Endothelial cell of umbilical vein (primary cell): ENCODE results near the gene ABTB2. TPM values are rescaled to one million over a fixed set of nuclear protein-coding genes. Genes with fewer than 3 reads are reported as not detected.

ENCODE experiments used
- BruUV-seq: library from RNA; stranded (reverse); fragments of 400-500 nt; replicated peaks from 2 replicates; lab custom pipeline; 2021; lab: Mats Ljungman, UMichigan
- CTCF ChIA-PET: fragments of 300-600, 350-600 bp; sonication (Branson Sonifier 250); formaldehyde crosslinking; loops from one replicate; lab custom pipeline; 2021; ENCODE audit warnings: antibody characterized with exemption, inconsistent platforms; lab: Charles Lee
- POLR2A ChIA-PET: fragments of 300-600, 350-600 bp; sonication (Branson Sonifier 250); formaldehyde crosslinking; loops from one replicate; lab custom pipeline; 2021; ENCODE audit warnings: antibody characterized with exemption, inconsistent platforms; lab: Charles Lee
- DNase-seq: peaks from one replicate; pipeline ENCODE4 v3.0.0-alpha.2; 2011; ENCODE audit warnings: low read depth, low spot score
- FAIRE-seq: peaks from 2 replicates; lab custom pipeline; 2011; peaks lifted over from hg19 to GRCh38; lab: Jason Lieb, UNC
- H2AFZ ChIP-seq: 2 replicates; pipeline ENCODE4 v1.6.0; 2012; ENCODE audit warnings: low read depth, low read length, control low read depth, inconsistent platforms
- H3K27ac ChIP-seq: 2 replicates; pipeline ENCODE4 v1.5.1; 2011; ENCODE audit warnings: low read depth, mild to moderate bottlenecking, control low read depth, low read length, moderate library complexity; ENCODE audit not compliant: insufficient read depth
- H3K27me3 ChIP-seq, 2 experiments: 2 replicates each; pipeline versions ENCODE4 v1.6.0 to v1.6.1; 2011; ENCODE audit warnings: low read length in 2 of 2, mixed read lengths in 1 of 2; ENCODE audit not compliant: control insufficient read depth in 2 of 2, insufficient read depth in 2 of 2
- H3K36me3 ChIP-seq, 2 experiments: 2 replicates in 1 of 2; 3 replicates in 1 of 2; pipeline ENCODE4 v1.5.1; 2011; ENCODE audit warnings: low read length in 2 of 2, mild to moderate bottlenecking in 1 of 2, moderate library complexity in 1 of 2; ENCODE audit not compliant: control insufficient read depth in 2 of 2, insufficient read depth in 2 of 2; ENCODE audit errors: extremely low read depth in 1 of 2
- H3K4me1 ChIP-seq: 3 replicates; pipeline ENCODE4 v1.5.1; 2011; ENCODE audit warnings: mild to moderate bottlenecking, low read length; ENCODE audit not compliant: control insufficient read depth, insufficient read depth; ENCODE audit errors: extremely low read depth
- H3K4me2 ChIP-seq: 2 replicates; pipeline ENCODE4 v1.6.1; 2011; ENCODE audit warnings: low read length, control low read depth, mixed read lengths; ENCODE audit not compliant: insufficient read depth
- H3K4me3 ChIP-seq, 3 experiments: fragments of 200-600 bp in 1 of 3; sonication (generic), shearing (Covaris generic) in 1 of 3; replicated peaks in 1 of 3; 2 replicates each; pipeline ENCODE4 v1.5.1; 2011 to 2016; ENCODE audit warnings: control low read depth in 3 of 3, low read length in 3 of 3, mild to moderate bottlenecking in 2 of 3, inconsistent platforms in 1 of 3, low read depth in 1 of 3, moderate library complexity in 1 of 3; ENCODE audit not compliant: insufficient read depth in 1 of 3
- H3K79me2 ChIP-seq: 2 replicates; pipeline ENCODE4 v1.6.0; 2012; ENCODE audit warnings: low read length, inconsistent platforms; ENCODE audit not compliant: control insufficient read depth, insufficient read depth
- H3K9ac ChIP-seq: replicated peaks from 2 replicates; pipeline ENCODE3; 2011; ENCODE audit warnings: low read length, control low read depth; ENCODE audit not compliant: insufficient read depth; ENCODE audit errors: extremely low read depth
- H3K9me1 ChIP-seq: replicated peaks from 3 replicates; pipeline ENCODE4 v1.6.0; 2011; ENCODE audit warnings: mild to moderate bottlenecking, low read length; ENCODE audit not compliant: control insufficient read depth, insufficient read depth; ENCODE audit errors: extremely low read depth
- H3K9me3 ChIP-seq: replicated peaks from 2 replicates; pipeline ENCODE4 v1.5.1; 2012; ENCODE audit warnings: low read length, inconsistent platforms; ENCODE audit not compliant: control insufficient read depth, insufficient read depth
- H4K20me1 ChIP-seq: replicated peaks from 2 replicates; pipeline ENCODE3; 2011; ENCODE audit warnings: mild to moderate bottlenecking, low read length; ENCODE audit not compliant: control insufficient read depth, insufficient read depth; ENCODE audit errors: extremely low read depth
- EZH2 ChIP-seq: IDR thresholded peaks from 2 replicates; pipeline ENCODE4 v1.6.1; 2012; ENCODE audit warnings: borderline replicate concordance, low read depth, mild to moderate bottlenecking, moderate library complexity, low read length, inconsistent platforms; ENCODE audit not compliant: severe bottlenecking
- FOS ChIP-seq: IDR thresholded peaks from 2 replicates; pipeline ENCODE4 v1.6.1; 2011; ENCODE audit warnings: mild to moderate bottlenecking, low read length, moderate library complexity, borderline replicate concordance; ENCODE audit not compliant: insufficient read depth
- GATA2 ChIP-seq: IDR thresholded peaks from 2 replicates; pipeline ENCODE4 v1.7.0; 2011; ENCODE audit warnings: low read depth, mild to moderate bottlenecking, moderate library complexity, mixed read lengths, low read length; ENCODE audit not compliant: insufficient read length, insufficient read depth
- JUN ChIP-seq: IDR thresholded peaks from 2 replicates; pipeline ENCODE4 v1.6.1; 2011; ENCODE audit warnings: borderline replicate concordance, low read depth; ENCODE audit not compliant: insufficient read length, insufficient read depth
- MAX ChIP-seq: IDR thresholded peaks from 2 replicates; pipeline ENCODE4 v1.6.1; 2011; ENCODE audit not compliant: insufficient read depth, insufficient read length
- MYC ChIP-seq: IDR thresholded peaks from one replicate; pipeline ENCODE4 v1.6.1; 2011; ENCODE audit warnings: mild to moderate bottlenecking, low read depth, low read length
- POLR2A ChIP-seq: IDR thresholded peaks from 2 replicates; pipeline ENCODE4 v1.6.1; 2012; ENCODE audit warnings: low read depth, mild to moderate bottlenecking, control low read depth, low read length
- POLR2AphosphoS5 ChIP-seq: IDR thresholded peaks from 2 replicates; pipeline ENCODE4 v1.6.1; 2012; ENCODE audit warnings: low read depth, mild to moderate bottlenecking, control low read depth, low read length, moderate library complexity; ENCODE audit not compliant: insufficient read depth
- dilution Hi-C: fragments of 300-500 bp; cut with MboI; formaldehyde crosslinking; loops from one replicate; pipeline ENCODE4 v1.15.0; 2019; ENCODE audit warnings: low sequenced_read_pairs; ENCODE audit not compliant: extremely low pct_ligation_motif_present
- intact Hi-C: fragments of 100-400 bp; cut with micrococcal nuclease; formaldehyde crosslinking; loops from one replicate; pipeline ENCODE4 v1.10.0; 2022
- polyA plus RNA-seq, 4 experiments: library from polyadenylated mRNA; depleted of rRNA in 3 of 4; stranded (reverse) in 3 of 4; unstranded in 1 of 4; fragments of >200 nt; gene quantifications; 2 replicates each; pipeline versions ENCODE4 v1.2.1 to v1.2.3, GENCODE V29; 2011 to 2012; ENCODE audit warnings: missing spikeins in 1 of 4
- total RNA-seq: library from RNA; stranded (reverse); gene quantifications from 2 replicates; pipeline ENCODE4 v1.2.3, GENCODE V29; 2021
- TF ChIP-seq, protein P1 (sequence below), 2 donors: IDR thresholded peaks; 1 replicate in 1 of 2; 2 replicates in 1 of 2; pipeline ENCODE4 v1.5.1; 2011; ENCODE audit warnings: low read length in 2 of 2, mild to moderate bottlenecking in 2 of 2, moderate library complexity in 2 of 2, control low read depth in 1 of 2, inconsistent platforms in 1 of 2, low read depth in 1 of 2; ENCODE audit not compliant: insufficient read depth in 1 of 2; ENCODE audit errors: extremely low read depth in 1 of 2

The ABTB2 gene
- total and polyA plus RNA-seq, 2 donors (not counting 3 experiments of a cell fraction or from before 2014, with no cell fraction given), result 0.11 to 0.14 TPM

- Histone ChIP-seq H4K20me1 (no peaks in the 10 kb centered on the region), H3K9me3 (no peaks in the 10 kb centered on the region), H2AFZ (no peak overlapping the region), H3K4me3 (no peak overlapping the region), H3K4me2 (no peak overlapping the region), H3K9ac (no peak overlapping the region), H3K36me3 (no peaks in the 10 kb centered on the region), H3K27ac (no peak overlapping the region), H3K9me1 (no peaks in the 10 kb centered on the region), H3K27me3 (no peaks in the 10 kb centered on the region), H3K4me1 (no peaks in the 10 kb centered on the region), H3K79me2 (no peaks in the 10 kb centered on the region)
- BruUV-seq, result no TSS peak
- DNase-seq (no peak), FAIRE-seq (no peak)
- POLR2A ChIA-PET, result no interaction called here
- intact Hi-C loops, result no loop called here
- dilution Hi-C loops, result no loop called here
- TF ChIP-seq JUN (no peak), MAX (no peak), POLR2A (no peak), MYC (no peak), GATA2 (no peak), FOS (no peak), EZH2 (no peak), POLR2AphosphoS5 (no peak)
- TF ChIP-seq, protein P1, sequence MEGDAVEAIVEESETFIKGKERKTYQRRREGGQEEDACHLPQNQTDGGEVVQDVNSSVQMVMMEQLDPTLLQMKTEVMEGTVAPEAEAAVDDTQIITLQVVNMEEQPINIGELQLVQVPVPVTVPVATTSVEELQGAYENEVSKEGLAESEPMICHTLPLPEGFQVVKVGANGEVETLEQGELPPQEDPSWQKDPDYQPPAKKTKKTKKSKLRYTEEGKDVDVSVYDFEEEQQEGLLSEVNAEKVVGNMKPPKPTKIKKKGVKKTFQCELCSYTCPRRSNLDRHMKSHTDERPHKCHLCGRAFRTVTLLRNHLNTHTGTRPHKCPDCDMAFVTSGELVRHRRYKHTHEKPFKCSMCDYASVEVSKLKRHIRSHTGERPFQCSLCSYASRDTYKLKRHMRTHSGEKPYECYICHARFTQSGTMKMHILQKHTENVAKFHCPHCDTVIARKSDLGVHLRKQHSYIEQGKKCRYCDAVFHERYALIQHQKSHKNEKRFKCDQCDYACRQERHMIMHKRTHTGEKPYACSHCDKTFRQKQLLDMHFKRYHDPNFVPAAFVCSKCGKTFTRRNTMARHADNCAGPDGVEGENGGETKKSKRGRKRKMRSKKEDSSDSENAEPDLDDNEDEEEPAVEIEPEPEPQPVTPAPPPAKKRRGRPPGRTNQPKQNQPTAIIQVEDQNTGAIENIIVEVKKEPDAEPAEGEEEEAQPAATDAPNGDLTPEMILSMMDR (IDR thresholded peaks at IDR 0.05; ENCODE audit: extremely low read depth in 1 of 2, insufficient read depth in 1 of 2, low read depth in 1 of 2, low read length in 2 of 2), result no peak
- CTCF ChIA-PET, result interaction anchor here (1.0 kb wide), 1 partner anchor 16 kb away, joined by 3 read pairs; no protein-coding TSS in a partner anchor
Measured at GRCh38 chr11:34213366-34213765, 144.4 kb downstream of the ABTB2 start.
